CMK (cell line): Measurements from ENCODE around the gene DAAM2.

ENCODE experiments used
- DNase-seq: peaks from one replicate; pipeline ENCODE4 v3.0.0-alpha.2; 2010; ENCODE audit warnings: low read depth

The DAAM2 gene

DNA sequence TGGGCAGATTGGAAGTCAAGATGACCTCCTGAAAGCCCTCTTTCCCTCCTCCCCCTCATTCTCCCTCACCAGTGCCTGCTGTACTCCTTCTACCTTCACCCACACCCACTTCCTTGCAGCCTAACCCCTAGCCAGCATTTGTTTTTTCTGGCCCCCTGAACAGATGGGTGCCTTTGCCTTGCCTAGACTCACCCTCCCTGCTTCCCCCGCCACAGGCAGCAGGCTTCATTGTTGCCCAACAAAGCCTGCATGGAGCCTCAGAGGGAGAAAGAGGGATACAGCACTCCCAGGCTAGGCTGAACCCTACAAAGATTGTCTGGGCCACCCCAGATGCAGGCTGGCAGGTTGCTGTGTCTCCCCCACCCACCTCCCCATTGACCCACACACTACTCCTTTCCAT is 139.4 kb downstream of the DAAM2 start:
- no peak for DNase-seq

GRCh38 chr6:39932386-39932910 is 140.3 kb downstream of the DAAM2 start:
- no peak for DNase-seq

DNA sequence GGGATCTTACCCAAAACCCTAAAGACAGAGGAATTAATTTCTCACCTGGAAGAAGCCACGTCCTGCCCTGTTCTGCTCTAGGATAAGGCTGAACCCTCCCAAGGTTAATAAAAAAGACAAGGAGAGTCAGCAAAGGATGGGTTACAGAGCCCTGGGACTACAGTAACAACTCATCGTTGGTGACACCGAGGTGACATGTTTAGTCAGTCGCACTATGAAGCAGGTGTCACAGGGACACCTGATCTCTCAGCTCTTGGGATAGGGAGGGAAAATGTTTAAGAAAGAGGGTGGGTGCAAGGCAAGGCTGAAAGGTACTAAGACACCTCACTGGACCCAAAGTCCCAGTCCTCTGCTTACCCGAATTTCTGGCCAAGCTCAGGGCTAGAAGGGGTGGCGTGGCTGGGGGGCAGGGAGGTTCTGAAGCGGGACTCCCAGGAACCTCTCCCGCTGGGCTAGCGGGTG is 141.5 kb downstream of the DAAM2 start:
- DNase-seq, result no peak

GRCh38 chr6:39934131-39934757 is 142.1 kb downstream of the DAAM2 start, which contains the start of gene MOCS1:
MOCS1 (minus strand) TSS chr6:39934462; CDS start chr6:39934417, 45 bp downstream.
- DNase-seq, result no peak

GRCh38 chr6:39935241-39935640 is 143.1 kb downstream of the DAAM2 start:
- no peak for DNase-seq

DNA sequence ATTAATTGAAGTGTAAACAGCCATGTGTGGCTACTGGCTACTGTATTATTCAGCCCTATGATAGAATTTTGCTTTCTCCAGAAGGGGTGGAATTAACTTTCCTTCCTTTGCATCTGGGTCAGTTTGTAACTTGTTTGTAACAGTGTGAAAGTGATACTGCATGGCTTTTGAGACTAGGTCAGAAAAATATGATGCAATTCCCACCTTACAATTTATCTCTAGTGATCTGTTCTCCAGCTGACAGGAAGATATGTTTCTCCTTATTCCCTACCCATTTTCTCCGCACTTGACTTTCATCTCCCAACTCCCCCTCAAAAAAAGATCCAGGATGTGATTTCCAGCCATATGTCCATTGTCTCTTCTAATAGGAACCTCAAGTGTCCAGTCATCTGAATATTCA is 144.7 kb downstream of the DAAM2 start:
- no peak for DNase-seq

DNA sequence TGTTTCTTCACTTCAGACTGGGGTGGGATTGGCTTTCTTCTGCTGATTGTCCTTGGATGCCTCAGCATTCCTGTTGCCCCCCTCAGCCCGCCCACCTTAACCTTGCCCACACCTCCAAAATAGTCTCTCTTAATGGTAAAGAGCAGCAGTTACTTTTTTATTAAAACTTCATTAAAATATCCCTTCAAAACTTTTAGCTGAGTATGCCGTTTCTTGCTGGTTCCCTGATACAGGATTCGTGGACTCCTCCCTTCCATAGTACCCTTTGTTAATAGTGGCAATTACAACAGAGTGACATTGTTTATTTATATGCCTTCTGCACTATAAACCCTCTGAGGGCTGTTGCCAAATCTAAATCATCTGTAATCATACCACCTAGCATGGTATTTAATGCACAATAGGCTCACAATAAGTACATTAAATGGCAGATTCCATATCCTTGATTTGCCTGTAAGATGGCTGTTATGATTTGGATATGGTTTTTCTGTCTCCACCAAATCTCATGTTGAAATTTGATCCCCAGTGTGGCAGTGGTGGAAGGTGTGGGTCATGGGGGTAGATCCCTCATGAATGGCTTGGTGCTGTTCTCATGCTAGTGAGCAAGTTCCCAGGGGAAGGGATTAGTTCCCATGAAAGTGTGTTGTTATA is 145.6 kb downstream of the DAAM2 start:
- no peak for DNase-seq

GRCh38 chr6:39938773-39939654 is 146.8 kb downstream of the DAAM2 start:
- no peak for DNase-seq

- no peak for DNase-seq
These were observed 149.0 kb downstream of the DAAM2 start for GRCh38 chr6:39941138-39941537.

- DNase-seq, result no peak
These were observed 149.6 kb downstream of the DAAM2 start for GRCh38 chr6:39941820-39942219.

DNA sequence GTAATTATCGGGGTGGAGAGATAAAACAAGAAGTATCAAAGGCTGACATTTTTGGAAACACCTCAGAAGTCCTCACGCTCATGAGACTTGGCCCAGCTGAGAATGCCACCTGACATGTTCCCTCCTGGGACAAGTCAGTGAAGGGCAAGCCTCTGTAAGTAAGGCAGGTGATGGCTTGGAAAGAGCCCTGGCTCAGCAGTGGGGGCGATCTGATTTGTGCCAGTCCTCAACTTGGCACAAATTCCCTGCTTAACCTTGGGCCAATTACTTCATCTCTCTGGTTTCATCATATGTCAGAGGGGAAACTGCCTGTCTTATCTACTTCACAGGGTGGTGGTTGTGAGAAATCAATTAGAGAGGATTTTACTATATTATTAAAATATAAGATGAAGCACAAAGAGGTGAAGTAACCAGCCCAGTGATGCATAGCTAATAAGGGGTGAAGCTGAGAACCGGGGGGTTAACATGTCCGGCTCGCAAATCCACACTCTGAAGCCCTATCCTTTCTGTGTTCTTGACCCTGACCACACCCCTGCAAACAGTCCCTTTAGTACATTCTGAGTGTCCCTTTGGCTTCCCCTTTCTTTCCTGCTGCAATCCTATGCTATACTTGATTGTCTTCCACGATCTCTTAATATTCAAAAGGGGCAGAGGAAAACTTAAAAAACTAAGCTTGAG is 150.9 kb downstream of the DAAM2 start:
- DNase-seq, result no peak

DNA sequence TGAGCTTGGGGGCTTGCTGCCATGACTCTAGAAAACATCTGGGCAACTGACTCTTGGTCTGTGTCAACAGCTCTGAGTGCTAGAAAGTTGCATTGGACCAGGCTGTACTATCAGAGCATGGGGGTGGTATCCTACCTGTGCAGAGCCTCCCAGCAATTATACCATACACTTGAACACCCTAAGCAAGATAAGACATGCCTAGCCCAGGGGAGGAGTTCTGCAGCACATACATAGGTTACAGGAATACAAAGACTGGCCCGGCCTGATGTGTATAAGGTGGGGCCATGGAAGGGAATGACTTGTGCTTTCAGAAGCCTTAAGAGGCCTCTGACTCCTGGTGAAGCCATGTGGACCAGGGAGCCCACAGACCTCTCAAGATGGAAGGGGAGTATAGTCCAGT is 153.4 kb downstream of the DAAM2 start:
- no peak for DNase-seq

GRCh38 chr6:39947611-39948068 is 155.5 kb downstream of the DAAM2 start:
- no peak for DNase-seq

- DNase-seq, result no peak
These were observed 156.1 kb downstream of the DAAM2 start for GRCh38 chr6:39948199-39948791.

DNA sequence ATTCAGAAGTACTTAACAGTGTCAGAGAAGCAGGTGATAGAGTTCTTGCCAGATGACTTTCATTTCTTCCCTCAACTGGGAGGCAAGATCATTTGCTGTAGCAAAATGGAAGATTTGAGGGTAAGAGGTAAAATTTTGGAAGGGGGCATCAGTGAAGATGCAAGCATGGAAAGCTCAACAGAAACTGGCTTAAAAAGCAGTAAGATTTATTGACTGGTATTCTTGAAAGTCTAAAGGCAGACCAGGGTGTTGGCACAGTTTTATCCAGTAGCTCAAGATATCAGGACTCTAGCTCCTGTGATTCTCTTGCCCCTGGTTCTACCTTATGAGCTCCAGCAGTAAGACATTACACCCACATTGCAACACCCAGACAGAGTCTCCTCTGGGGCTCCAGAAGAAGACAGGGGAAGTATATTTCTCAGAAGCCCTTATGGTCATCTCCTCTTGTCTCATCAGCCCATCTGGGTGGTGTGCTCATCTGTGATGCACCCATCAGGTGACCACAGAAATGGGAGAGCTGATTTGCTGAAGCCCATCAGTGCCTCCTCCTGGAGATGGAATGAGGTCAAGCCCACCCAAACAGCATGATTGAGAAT is 158.0 kb downstream of the DAAM2 start:
- no peak for DNase-seq

DNA sequence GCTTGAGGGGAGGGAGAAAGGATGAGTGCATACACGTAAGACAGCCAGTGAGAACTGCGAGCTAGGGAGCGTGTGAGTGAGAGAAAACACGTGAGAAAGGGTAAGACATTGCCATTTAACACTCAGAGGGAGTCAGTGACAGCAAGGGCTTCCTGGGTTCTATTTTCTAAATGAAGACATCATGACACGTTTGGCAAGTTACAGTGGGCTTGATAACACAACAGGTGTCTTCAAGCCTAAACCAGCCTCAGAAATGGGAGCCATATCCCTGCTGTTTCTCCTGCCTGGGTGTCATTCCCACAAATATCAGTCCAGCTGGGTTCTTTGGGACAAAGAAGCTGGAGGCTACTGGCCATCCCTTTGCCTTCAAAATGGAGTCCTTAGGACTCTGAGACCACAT is 159.0 kb downstream of the DAAM2 start:
- DNase-seq, result no peak

DNA sequence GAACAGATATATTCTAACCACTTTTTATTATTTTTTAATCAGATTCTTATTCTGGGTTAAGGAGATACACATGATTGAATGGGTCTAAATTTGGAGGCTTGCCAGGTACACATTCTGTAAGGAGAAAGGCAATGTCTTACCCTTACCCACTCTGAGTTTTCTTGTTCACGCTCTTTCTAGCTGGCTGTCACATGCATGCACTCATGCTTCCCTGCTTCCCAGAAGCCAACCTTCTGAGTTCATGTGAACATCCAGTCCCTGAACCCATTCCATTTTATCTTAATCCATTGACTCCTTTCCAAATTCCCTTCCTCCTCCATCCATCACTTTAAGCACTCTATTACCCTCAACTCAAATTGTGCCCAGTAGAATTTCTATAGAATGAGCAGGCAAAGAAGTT is 159.5 kb downstream of the DAAM2 start:
- DNase-seq, result no peak

DNA sequence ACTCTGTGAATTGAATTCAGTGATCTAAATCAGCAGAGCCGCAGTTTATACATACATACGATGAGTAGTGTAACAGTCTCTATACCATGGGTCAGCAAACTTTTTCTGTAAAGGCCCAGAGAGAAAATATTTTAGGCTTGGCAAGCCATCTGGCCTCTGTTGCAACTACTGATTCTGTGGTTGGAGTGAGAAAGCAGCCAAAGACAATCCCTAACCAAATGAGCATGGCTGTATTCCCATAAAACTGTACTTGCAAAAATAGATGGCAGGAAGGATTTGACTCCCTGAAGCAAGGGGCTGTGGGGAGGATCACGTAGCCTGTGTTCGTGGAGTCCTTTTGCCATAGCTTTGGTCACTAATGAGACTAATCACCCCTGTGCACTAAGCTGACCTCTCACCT is 160.0 kb downstream of the DAAM2 start:
- no peak for DNase-seq

- DNase-seq, result no peak
These were observed 161.0 kb downstream of the DAAM2 start for GRCh38 chr6:39953076-39953618.
